Loucy (cell line): ENCODE measurements around the gene CD320.

ENCODE experiments used
- EZH2phosphoT487 ChIP-seq: fragments of 200-600 bp; IDR thresholded peaks from 2 replicates; pipeline ENCODE4 v1.6.1; 2018; ENCODE audit warnings: antibody characterized with exemption, mild to moderate bottlenecking, moderate library complexity, borderline replicate concordance
- TF ChIP-seq, protein P1 (sequence below): fragments of 200-600 bp; sonication (generic); conservative IDR thresholded peaks from 2 replicates; pipeline ENCODE4 v1.5.1; 2014; ENCODE audit warnings: mild to moderate bottlenecking, antibody characterized with exemption, low read length

DNA sequence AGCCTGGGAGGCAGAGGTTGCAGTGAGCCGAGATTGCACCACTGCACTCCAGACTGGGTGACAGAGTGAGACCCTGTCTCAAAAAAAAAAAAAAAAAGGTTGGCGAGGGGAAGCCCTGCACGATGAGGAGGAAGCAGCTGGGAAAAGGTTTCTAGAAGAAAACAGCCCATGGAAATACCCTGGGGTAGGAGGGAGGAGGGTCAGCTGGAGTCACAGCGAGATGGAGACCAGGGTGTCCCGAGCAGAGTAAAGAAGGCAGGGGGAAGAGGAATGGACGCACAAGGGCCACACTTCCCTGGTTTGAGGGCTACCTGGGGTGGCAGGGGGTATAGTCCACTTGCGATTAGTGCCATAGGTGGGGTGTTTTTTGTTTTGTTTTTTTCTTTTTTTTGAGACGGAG lies 28.5 kb upstream of the CD320 start:
- TF ChIP-seq, protein P1, sequence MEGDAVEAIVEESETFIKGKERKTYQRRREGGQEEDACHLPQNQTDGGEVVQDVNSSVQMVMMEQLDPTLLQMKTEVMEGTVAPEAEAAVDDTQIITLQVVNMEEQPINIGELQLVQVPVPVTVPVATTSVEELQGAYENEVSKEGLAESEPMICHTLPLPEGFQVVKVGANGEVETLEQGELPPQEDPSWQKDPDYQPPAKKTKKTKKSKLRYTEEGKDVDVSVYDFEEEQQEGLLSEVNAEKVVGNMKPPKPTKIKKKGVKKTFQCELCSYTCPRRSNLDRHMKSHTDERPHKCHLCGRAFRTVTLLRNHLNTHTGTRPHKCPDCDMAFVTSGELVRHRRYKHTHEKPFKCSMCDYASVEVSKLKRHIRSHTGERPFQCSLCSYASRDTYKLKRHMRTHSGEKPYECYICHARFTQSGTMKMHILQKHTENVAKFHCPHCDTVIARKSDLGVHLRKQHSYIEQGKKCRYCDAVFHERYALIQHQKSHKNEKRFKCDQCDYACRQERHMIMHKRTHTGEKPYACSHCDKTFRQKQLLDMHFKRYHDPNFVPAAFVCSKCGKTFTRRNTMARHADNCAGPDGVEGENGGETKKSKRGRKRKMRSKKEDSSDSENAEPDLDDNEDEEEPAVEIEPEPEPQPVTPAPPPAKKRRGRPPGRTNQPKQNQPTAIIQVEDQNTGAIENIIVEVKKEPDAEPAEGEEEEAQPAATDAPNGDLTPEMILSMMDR, result no peak
- TF ChIP-seq EZH2phosphoT487, result no peak
